SU-DHL-6 (cell line): Measurements from ENCODE around the gene NSUN7.

Experiments
- EZH2phosphoT487 ChIP-seq: fragments of 200-600 bp; sonication (generic), shearing (Covaris generic); conservative IDR thresholded peaks from 2 replicates; pipeline ENCODE4 v1.6.1; 2018; ENCODE audit warnings: mild to moderate bottlenecking, antibody characterized with exemption, low read length, moderate library complexity, mixed read lengths
- TF ChIP-seq, protein P1 (sequence below): fragments of 200-600 bp; sonication (generic); IDR thresholded peaks from one replicate; pipeline ENCODE4 v1.5.1; 2017; ENCODE audit warnings: antibody characterized with exemption, mild to moderate bottlenecking, low read length, moderate library complexity; ENCODE audit not compliant: insufficient read depth, poor library complexity, severe bottlenecking

GRCh38 chr4:40856840-40857362 lies 107.1 kb downstream of the NSUN7 start:
- TF ChIP-seq, protein P1, sequence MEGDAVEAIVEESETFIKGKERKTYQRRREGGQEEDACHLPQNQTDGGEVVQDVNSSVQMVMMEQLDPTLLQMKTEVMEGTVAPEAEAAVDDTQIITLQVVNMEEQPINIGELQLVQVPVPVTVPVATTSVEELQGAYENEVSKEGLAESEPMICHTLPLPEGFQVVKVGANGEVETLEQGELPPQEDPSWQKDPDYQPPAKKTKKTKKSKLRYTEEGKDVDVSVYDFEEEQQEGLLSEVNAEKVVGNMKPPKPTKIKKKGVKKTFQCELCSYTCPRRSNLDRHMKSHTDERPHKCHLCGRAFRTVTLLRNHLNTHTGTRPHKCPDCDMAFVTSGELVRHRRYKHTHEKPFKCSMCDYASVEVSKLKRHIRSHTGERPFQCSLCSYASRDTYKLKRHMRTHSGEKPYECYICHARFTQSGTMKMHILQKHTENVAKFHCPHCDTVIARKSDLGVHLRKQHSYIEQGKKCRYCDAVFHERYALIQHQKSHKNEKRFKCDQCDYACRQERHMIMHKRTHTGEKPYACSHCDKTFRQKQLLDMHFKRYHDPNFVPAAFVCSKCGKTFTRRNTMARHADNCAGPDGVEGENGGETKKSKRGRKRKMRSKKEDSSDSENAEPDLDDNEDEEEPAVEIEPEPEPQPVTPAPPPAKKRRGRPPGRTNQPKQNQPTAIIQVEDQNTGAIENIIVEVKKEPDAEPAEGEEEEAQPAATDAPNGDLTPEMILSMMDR, result no peak
- TF ChIP-seq EZH2phosphoT487, result no peak
